HG02870 (cell line): ENCODE measurements around the gene VSTM2L.

Experiments
- ATAC-seq: cut with Tn5 transposase; IDR thresholded peaks from one replicate; pipeline ENCODE4 v1.9.1; 2021; ENCODE audit warnings: mild to moderate bottlenecking, moderate library complexity; ENCODE audit not compliant: unreplicated experiment

Gene VSTM2L

GRCh38 chr20:37936041-37936440 is 33.1 kb downstream of the VSTM2L start:
- no peak for ATAC-seq

GRCh38 chr20:37936451-37936850 is 33.5 kb downstream of the VSTM2L start:
- ATAC-seq = no peak

GRCh38 chr20:37937686-37938085 is 34.8 kb downstream of the VSTM2L start:
- no peak for ATAC-seq

- no peak for ATAC-seq
These were observed 35.3 kb downstream of the VSTM2L start for GRCh38 chr20:37938181-37938750.

GRCh38 chr20:37938954-37939353 is 36.0 kb downstream of the VSTM2L start:
- no peak for ATAC-seq

GRCh38 chr20:37939701-37940560 is 37.0 kb downstream of the VSTM2L start:
- no peak for ATAC-seq

GRCh38 chr20:37940858-37941257 is 37.9 kb downstream of the VSTM2L start:
- no peak for ATAC-seq

GRCh38 chr20:37941332-37941731 is 38.4 kb downstream of the VSTM2L start:
- no peak for ATAC-seq

- no peak for ATAC-seq
These were observed 39.1 kb downstream of the VSTM2L start for GRCh38 chr20:37941992-37942391.

GRCh38 chr20:37943033-37943432 is 40.1 kb downstream of the VSTM2L start:
- ATAC-seq = no peak

- no peak for ATAC-seq
These were observed 40.9 kb downstream of the VSTM2L start for GRCh38 chr20:37943501-37944455.

- ATAC-seq = no peak
These were observed 41.6 kb downstream of the VSTM2L start for GRCh38 chr20:37944456-37944981.

GRCh38 chr20:37945091-37945547 is 42.2 kb downstream of the VSTM2L start:
- ATAC-seq = no peak

GRCh38 chr20:37946946-37947345 is 44.0 kb downstream of the VSTM2L start:
- ATAC-seq = no peak

GRCh38 chr20:37947943-37948342 is 45.0 kb downstream of the VSTM2L start:
- no peak for ATAC-seq

GRCh38 chr20:37948956-37949355 is 46.0 kb downstream of the VSTM2L start:
- no peak for ATAC-seq

GRCh38 chr20:37954190-37954589 is 51.3 kb downstream of the VSTM2L start:
- ATAC-seq = no peak

GRCh38 chr20:37954626-37955025 is 51.7 kb downstream of the VSTM2L start:
- no peak for ATAC-seq

GRCh38 chr20:37955511-37955910 is 52.6 kb downstream of the VSTM2L start:
- no peak for ATAC-seq

- ATAC-seq = no peak
These were observed 53.2 kb downstream of the VSTM2L start for GRCh38 chr20:37956107-37956585.
